Measurements from ENCODE around the gene TNIP1. TPM values are rescaled to one million over a fixed set of nuclear protein-coding genes. Genes with fewer than 3 reads are reported as not detected.
A peak's percentile ranks its signal among the peaks of the same experiment; 100 is the strongest.

Gene TNIP1
- total RNA-seq, 1 experiment from 2014 or later, result 186 TPM

DNA sequence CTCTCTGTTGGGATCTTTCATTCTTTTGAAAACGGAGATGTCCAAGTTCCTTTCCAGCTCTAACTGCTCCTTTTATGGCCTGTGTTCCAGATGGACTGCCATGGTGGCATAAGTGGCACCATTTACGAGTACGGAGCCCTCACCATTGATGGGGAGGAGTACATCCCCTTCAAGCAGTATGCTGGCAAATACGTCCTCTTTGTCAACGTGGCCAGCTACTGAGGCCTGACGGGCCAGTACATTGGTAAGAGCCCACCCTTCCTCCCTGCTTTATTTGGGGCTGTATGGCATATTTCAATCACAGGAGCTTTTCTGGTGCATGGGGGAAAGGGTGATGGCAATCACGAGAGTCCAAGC lies 55.6 kb downstream of the TNIP1 start:
- DNase-seq (ENCODE audit: low read depth), result no peak

DNA sequence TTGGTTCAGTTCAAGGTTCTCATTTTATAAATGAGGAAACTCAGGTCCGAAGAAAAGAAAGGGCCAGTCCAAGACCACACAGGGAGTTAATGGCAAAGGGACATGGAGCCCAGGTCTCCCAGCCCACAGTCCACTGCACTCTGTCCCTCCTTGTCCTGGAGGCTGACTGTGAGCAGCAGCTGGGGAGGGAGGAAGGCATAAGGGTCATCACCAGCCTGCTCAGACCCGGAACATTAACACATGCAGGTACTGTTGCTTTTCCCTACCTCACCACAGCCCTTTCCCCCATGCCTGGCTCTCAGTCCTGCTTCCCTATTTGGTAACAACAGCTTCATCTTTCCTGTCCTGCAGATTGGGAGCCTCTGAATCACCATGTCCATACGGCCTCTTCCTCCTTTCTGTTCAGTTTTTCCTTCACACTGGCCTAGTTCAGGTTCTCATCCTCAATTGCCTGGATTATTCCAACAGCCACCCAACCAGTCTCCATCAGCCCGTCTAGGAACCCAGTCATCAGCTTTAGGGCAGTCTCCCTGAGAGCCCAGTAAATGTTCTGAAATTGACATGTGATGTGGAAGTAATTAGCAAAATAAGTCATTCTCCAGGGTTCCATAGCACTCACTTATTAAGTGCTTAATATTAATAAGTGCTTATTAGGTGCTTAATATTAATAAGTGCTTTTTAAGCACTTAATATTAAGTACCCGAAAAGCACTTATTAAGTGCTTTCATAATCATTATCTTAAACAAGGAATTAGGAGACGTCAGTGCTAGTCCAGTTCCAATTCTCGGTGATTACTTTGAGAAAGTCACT lies 56.2 kb downstream of the TNIP1 start:
- no peak for DNase-seq (ENCODE audit: low read depth)

DNA sequence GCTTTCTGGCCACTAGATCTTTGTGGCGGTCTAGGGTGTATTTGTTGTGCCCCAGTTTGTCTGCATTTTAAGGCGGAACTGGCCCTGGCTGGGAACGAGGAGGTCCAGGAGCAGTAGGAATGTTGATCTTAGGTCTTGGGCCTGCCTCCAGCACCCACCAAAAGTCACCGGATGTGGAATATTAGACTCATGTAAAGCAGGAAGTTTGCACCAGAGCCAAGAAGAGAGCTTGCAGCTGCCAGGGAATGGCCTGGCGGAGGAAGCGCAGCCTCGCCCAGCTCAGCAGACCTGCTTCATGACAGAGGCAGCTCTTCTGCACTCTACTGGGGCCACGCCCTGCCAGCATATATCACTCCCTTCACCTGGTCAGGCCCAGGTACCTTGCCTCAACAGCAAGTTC lies 57.2 kb downstream of the TNIP1 start:
- DNase-seq (ENCODE audit: low read depth), result peak; percentile 66

DNA sequence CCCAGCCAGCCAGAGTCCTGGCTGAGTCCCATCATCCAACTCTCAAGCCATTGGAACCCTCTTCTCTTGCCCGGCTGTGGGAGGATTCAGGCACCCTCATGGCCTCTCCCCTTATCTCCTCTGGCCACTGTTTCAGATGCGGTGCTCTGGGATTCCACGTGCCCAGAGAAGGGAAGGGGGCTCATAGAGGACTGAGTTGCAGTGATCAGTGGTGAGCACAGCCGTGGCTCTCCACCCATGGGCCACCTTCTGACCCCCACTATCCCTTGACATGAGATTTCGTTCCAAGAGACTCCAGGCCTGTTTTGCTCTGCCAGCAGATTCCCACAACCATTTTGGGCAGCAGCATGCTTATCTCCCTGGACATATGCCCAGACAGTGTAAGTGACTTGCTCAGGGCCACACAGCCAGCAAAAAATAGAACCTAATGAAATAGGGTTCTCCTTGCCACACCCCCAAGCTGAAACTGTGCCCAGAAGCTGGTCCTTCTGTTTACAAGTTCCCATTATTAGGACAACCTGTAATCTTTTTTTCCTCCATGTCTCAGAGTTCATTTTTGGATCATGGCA lies 57.7 kb downstream of the TNIP1 start:
- DNase-seq (ENCODE audit: low read depth), result peak; percentile 19

GRCh38 chr5:151022511-151023018 lies 58.3 kb downstream of the TNIP1 start:
- no peak for DNase-seq (ENCODE audit: low read depth)

DNA sequence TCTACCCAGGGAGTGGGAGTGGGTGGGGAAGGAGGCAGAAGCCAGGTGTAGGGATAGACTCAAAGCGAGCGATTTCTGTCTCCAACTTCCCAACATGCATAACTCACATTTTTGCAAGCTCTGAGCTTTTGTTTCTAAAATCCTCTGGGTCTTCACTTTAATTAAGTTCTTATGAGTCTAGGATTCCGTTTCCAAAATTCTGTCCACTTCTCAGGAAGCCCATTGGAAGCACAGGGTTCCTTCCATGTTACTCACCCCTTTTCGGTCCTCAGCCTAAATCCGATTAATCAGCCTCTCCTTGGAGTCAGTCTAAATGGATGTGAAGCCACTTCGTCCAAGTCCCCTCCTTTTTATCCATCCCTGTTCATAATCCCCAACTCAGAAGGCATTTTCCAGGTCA lies 59.1 kb downstream of the TNIP1 start:
- DNase-seq (ENCODE audit: low read depth), result no peak

GRCh38 chr5:151020304-151021110 lies 60.3 kb downstream of the TNIP1 start, which contains the start of gene GPX3:
TSS of gene GPX3 (plus strand) at chr5:151020591. CDS start at chr5:151020655, 64 bp downstream.
- no peak for DNase-seq (ENCODE audit: low read depth)

- DNase-seq (ENCODE audit: low read depth), result no peak
Observed at GRCh38 chr5:151019331-151019730, 61.5 kb downstream of the TNIP1 start.

- no peak for DNase-seq (ENCODE audit: low read depth)
Observed at GRCh38 chr5:151018846-151019245, 62.0 kb downstream of the TNIP1 start.

- DNase-seq (ENCODE audit: low read depth), result no peak
Observed at GRCh38 chr5:151017897-151018296, 62.9 kb downstream of the TNIP1 start.

DNA sequence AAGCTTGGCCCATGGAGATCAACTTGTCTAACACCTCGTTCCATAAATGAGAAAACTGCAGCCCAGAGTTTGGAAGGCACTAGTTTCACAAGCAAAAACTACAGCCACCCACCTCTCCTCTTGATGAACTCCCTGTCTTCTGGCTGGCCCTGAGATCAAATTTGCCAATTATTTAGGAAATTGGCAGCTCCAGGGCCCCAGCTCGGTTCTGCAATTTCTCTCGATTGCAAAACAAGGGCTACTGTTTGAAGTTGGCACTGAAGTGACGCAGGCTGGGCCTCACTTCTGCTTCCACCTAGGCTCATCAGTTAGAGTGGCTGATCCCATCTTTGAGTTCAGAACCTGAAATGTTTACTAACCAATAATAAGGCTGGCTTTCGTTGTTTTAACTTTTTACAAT lies 64.1 kb downstream of the TNIP1 start:
- no peak for DNase-seq (ENCODE audit: low read depth)

DNA sequence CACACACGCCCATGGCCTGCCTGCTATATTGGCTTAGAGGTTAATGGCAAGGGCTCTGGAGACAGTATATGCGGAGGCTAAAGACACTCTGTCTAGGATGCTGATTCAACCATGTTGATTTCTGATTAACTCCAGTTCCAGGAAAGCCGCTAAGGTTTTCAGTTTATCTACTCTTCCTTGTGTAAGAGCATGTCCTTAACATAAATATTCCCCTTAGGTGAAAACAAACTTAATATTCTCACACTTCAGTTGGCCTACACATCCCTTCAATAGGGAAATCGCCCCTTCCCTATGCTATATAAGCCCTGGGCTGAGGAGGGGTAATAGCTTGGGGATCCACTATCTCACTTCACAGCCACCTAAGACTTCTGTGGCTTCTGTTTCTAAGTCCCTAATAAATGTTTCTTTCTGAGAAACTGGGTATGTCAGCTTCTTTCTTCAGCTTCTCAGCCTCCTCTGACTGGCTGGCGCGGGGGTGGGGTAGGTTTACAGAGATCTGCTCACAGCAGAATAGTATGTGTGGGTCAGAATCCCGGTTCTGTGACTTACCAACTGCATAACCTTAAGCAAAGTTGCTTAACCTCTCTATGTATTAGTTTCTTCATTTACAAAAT lies 64.8 kb downstream of the TNIP1 start:
- DNase-seq (ENCODE audit: low read depth), result no peak

GRCh38 chr5:151014680-151015343 lies 66.0 kb downstream of the TNIP1 start:
- DNase-seq (ENCODE audit: low read depth), result no peak

- no peak for DNase-seq (ENCODE audit: low read depth)
Observed at GRCh38 chr5:151012862-151013261, 68.0 kb downstream of the TNIP1 start.

- no peak for DNase-seq (ENCODE audit: low read depth)
Observed at GRCh38 chr5:151008906-151009305, 71.9 kb downstream of the TNIP1 start.

DNA sequence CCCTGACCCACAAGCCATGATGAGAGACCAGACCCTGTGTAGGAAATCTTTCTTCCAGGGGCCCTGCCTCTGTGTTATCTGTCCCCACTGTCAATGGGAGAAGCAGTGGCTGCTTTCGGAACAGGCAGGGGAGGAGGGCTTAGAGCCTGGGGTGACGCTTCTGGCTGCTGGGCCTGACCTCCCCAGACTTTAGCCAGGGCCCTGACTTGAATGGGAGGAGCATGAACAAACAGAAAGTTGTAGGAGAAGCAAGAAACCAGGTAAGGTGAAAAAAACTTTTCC lies 72.7 kb downstream of the TNIP1 start:
- DNase-seq (ENCODE audit: low read depth), result no peak

DNA sequence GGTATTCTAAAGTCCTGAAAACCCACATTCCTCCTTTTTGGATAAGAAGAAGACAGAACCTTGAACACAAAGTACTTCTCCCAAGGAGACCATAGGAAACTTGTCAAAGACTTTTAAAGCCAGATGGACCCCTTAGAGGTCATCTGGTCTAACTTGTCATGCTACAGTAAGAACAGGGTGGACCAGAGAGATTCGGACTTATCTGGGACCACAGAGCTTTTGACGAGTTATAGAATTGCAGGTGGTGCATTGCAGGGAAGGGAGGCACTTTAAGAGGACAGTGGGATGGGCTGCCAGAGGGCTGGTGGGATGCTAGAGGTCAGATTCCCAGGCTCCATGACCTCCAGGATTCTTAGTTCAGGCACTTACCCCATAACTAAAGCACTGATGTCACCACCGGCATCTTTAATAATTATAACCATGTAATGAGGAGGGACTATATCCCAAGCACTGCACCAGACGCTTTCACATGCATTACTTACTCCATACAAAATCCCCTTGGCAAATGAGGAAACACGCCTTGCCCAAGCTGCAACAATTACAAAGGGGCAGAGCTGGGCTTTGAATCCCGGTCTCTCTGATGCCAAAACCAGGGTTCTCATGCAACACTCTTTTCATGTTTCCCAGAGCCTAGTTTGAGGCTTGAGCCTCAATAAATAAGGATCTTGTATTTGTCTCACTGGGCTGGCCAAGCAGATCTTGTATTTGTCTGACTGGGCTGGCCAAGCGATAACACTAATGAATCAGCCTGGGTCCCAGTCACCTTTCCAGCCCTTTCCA lies 73.2 kb downstream of the TNIP1 start:
- DNase-seq (ENCODE audit: low read depth), result no peak

GRCh38 chr5:151006704-151007334 lies 74.0 kb downstream of the TNIP1 start:
- no peak for DNase-seq (ENCODE audit: low read depth)

DNA sequence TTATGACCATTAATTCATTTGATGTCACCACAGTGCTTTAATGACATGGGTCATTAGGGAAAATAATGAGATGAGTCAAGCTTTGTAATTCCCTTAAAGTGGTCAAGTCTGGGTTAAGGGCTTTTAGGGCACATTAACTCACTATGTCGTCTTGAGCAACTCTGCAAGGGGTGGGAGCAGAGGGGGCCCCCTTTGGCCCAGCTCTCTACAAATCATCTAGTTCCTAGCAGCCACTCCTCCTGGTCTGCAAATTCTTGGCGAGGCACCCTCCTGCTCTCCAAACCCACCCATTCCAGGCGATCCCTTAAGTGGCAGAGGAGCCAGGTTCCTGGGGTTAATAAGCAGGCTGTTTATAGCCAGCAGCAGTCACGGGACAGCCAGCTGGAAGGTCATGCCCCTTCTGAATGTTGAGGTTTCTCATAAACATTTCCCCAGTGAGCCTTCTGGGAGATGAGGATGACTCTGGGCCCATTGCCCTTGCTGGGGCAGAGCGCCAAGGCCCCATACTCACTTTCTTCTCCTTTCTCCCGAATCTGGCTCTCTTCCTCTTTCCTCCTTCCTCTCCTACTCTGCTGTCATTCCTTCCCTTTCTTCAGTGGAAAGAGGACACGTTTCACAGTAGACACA lies 74.8 kb downstream of the TNIP1 start:
- DNase-seq (ENCODE audit: low read depth), result peak; percentile 53

Measured in LHCN-M2 (cell line).